HG02840 (cell line): ENCODE data around the gene CSRP1.

Source experiments
- ATAC-seq: cut with Tn5 transposase; IDR thresholded peaks from one replicate; pipeline ENCODE4 v1.9.1; 2021; ENCODE audit warnings: mild to moderate bottlenecking, moderate library complexity, moderate number of reproducible peaks; ENCODE audit not compliant: unreplicated experiment, low FRiP score

The CSRP1 gene

GRCh38 chr1:201515062-201515750 lies 8.3 kb upstream of the CSRP1 start:
- ATAC-seq = no peak

GRCh38 chr1:201514466-201514865 lies 7.5 kb upstream of the CSRP1 start:
- no peak for ATAC-seq

DNA sequence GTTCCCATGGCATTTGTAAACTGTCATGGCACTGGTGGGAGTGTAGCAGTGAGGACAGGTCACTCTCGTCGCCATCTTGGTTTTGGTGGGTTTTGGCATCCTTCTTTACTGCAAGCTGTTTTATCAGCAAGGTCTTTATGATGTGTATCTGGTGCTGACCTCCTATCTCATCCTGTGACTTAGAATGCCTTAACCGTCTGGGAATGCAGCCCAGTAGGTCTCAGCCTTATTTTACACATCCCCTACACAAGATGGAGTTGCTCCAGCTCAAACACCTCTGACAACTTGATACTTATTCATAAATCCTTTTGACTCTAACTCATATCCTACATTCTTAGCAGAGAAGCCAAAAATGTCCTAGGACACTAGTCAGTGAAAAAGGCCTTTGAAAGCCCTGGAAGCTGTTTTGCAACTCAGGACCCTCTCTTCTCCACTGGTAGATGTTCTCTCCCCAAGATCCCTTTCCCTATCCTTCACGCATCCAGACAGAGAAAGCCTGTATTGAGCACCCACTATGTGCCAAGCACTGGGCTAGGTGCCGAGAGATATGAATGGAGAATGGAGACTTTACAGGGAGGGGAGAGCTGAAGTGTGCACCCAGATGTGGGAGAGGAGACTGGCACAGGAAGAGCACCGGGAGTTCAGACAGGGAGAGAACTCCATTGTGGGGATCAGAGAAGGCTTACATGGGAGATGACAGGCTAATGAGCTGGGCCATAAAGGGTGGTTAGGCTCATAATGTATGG lies 6.7 kb upstream of the CSRP1 start:
- ATAC-seq = no peak

GRCh38 chr1:201511941-201512539 lies 5.1 kb upstream of the CSRP1 start:
- ATAC-seq = no peak

GRCh38 chr1:201511396-201511940 lies 4.5 kb upstream of the CSRP1 start:
- ATAC-seq = no peak

DNA sequence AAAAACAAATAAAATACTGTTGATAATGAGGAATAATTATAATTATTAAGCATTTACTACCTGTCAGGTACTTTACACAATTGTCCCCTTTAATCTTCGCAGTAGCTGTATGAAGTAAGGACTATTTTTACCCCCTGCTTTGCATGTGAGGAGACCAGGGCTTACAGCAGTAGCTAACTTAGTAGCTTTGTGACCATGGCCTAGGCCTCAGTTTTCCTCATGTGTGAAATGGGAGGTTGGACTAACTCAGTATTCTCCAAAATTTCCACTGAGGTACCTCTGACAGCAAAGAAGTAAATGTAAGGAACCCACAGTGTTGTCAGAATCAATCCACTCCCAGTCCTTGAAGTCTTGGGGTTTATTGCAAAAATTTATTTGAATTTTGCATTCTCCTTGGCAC lies 3.8 kb upstream of the CSRP1 start:
- no peak for ATAC-seq

DNA sequence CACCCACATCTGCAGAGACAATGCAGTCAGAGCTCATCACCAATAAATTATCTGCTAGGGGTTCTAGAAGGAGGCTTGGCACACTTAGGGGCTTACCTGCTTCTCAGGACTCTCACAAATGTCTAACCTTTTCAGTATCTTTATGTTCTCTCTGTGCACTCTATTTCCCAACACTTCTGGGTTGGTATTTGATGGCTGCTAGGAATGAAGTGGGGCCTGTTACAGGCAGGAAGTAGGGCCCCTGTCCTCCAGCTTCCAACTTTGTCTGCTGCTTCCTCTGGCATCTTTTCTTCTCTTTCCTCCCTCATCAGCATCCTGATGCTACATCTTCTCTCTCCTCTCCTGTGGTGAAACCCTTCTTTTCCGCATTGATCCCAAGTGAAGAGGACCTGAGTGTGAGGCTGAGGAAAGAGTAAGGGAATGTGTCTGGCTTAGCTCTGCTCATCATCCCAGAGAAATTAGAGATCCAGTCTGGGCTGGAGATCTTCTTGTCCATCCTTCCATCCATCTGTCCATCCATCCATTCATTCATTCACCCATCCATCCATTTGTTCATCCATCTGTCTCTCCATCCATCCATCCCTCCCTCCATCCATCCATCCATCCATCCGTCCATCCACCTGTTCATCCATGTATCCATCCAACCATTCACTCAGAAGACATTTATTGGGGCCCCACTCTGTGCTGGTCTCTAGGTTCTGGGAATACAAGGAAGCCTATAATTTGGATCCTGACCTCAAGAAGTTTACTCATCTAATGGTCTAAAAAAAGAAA lies 2.9 kb upstream of the CSRP1 start:
- ATAC-seq = no peak

DNA sequence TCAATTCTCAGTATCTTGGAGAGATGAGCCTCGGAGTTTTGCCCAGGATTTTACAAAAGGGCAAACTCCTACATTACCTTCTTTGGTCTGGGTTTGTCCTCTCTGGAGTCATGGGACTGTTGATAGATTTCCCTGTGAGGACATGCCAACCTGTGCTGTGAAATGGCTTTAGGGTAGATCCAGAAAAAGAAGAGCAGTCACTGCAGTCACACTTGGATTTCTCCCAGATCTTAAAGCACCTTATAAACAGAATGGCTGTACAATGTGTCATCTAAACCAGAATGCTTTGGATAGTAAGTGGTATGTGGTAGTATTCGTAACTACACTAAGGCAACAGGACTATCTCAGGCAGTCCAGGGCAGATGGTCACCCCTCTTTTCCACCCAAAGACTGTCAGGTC lies 1.9 kb upstream of the CSRP1 start:
- no peak for ATAC-seq

DNA sequence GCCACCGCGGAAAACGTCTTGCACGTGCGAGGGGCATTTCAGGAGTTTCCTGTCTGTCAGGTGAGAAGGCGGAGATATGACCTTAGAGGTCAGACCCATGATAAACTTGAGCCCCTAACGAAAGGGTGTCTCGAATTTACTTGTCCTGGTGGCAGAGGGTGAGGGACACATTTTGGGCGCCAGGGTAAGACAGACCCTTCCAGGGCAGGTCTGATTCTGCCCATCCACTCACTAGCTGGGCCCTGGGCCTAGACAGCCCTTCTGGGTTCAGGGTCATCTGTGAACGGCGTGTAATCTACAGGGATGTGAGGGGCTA lies 395 bp upstream of the CSRP1 start:
- peak; percentile 9 for ATAC-seq

DNA sequence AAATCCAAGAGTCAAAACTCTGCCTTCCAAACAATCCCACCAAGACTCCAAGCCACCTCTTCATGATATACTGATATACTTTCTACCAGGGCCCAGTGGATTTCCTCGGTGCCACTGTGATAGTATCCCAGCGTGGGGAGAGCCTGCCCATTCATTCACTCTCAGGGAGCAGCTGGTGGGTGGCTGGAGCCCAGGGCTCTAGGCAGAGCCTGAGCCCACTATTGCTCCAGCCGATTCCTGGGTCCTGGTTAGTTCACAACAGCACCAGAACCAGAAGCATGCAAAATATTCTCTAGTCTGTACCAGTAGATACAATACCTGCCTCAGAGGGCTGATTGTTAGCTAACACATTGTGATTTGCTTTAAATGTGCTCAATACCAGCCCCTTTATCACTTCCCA lies 831 bp downstream of the CSRP1 start:
- no peak for ATAC-seq

DNA sequence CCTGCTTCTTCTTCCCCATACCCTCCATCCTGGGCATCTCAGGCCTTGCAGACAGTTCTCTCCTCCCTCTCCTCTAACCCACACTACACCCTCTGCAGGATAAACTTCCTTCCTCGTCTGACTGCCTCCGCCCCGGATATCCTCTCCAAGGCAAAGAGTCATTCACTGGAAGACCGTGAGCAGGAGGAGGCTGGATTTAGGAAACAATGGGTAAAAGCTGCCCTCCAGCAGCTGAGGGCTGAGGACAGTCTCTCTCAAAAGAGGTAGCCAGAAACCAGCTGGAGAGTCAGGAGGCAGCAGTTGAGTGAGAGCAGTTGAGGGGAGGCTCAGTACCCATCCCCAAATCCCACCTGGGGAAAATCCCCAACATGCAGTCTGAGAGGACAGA lies 1.4 kb downstream of the CSRP1 start:
- no peak for ATAC-seq

DNA sequence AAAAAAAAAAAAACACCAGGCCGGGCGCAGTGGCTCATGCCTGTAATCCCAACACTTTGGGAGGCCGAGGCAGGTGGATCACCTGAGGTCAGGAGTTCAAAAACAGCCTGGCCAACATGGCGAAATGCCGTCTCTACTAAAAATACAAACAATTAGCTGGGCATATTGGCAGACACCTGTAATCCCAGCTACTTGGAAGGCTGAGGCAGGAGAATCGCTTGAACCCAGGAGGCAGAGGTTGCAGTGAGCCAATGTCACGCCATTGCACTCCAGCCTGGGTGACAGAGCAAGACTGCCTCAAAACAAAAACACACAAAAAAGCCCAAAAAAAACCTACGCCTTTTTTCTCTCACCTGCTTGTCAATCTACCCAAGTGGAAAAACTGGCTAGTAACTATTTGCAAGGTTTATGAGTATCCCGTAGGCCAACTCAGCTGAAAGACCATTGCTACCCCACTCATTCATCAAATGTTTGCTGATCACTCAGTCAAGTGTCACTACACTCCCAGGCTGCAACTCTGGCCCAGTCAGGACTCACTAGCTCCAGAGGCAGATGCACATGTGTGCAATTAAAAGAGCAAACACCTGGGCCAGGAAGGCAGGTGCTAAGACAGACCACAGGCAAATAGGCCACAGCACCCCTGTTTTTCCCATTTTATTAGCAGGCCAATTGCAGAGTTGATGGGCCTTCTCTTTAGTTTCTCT lies 2.0 kb downstream of the CSRP1 start:
- ATAC-seq = no peak

GRCh38 chr1:201504179-201504631 lies 2.7 kb downstream of the CSRP1 start:
- no peak for ATAC-seq

GRCh38 chr1:201503397-201504176 lies 3.3 kb downstream of the CSRP1 start:
- ATAC-seq = no peak

GRCh38 chr1:201502511-201502857 lies 4.4 kb downstream of the CSRP1 start:
- ATAC-seq = no peak

- no peak for ATAC-seq
Observed at GRCh38 chr1:201501812-201502510, 5.0 kb downstream of the CSRP1 start.

DNA sequence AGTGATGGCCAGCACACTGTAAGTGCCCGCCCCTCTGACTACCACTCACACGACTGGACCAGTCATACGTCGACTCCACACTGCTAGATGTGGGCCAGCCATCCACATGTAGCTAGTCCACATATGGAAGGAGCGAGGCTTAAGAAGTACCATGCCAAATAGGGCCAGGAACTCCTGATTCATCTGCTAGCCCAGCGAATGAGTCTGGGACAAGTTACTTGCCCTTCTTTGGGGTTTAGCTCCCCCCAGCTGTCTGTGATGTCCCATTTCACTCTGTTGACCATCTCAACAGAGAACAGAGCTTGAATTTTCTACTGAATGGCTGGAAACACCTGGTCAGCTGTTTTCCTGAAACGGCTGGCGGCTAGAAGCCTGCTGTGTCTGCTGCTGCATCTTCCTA lies 5.8 kb downstream of the CSRP1 start:
- ATAC-seq = no peak

- ATAC-seq = no peak
Observed at GRCh38 chr1:201500670-201501120, 6.2 kb downstream of the CSRP1 start.
